GM18951 (cell line): Measurements from ENCODE around the gene ANKFN1.

Experiments used
- POLR2A ChIP-seq: IDR thresholded peaks from 4 replicates; pipeline ENCODE4 v1.6.1; 2011; ENCODE audit warnings: mild to moderate bottlenecking; ENCODE audit not compliant: insufficient read length, insufficient read depth; ENCODE audit errors: extremely low read depth
- in situ Hi-C: fragments of 300-500 bp; cut with MboI; formaldehyde crosslinking; loops from one replicate; pipeline ENCODE4 v1.12.0; 2022; ENCODE audit warnings: low sequenced_read_pairs, mixed read lengths, inconsistent platforms; ENCODE audit not compliant: unreplicated experiment

The ANKFN1 gene

DNA sequence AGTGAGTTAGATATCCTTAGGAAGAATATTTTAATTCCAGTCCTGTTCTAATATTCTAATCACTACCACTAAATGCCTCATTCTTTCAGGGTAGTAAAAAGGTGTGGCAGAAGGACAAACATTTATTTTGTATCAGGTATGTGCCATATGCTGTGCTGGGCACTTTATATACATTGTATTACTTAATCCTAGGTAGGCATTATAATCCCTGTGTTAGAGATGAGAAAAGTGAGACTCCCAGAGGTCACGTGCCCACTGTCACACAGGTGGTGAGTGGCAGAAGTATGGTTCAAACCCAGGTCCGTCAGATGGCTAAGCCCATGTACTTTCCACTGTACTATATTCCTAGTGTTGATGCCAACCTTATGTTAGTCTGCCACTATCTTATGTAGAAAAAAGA is 335.5 kb downstream of the ANKFN1 start:
- in situ Hi-C loops, result no loop called here

DNA sequence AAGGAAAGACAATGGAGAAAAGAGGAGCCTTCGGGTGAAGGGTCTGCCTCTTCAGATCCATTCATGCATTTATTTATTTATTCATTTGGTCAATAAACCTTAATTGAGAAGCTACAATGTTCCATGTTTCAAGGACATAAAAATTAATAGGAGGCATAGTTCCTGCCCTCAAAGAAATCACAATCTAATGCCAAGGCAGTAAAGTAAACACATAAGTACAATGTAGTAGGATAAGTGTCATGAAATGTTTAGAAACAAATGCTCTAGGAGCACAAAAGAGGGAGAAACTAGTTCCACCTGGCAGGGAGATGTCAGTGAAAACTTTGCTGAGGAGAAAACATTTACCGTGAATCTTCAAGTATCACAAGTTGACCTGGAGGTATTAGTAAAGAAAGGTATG is 336.7 kb downstream of the ANKFN1 start:
- in situ Hi-C loops, result no loop called here
- no peak for TF ChIP-seq POLR2A

More for the DNA sequence above, 335.5 kb downstream of the ANKFN1 start:
- no peak for TF ChIP-seq POLR2A

DNA sequence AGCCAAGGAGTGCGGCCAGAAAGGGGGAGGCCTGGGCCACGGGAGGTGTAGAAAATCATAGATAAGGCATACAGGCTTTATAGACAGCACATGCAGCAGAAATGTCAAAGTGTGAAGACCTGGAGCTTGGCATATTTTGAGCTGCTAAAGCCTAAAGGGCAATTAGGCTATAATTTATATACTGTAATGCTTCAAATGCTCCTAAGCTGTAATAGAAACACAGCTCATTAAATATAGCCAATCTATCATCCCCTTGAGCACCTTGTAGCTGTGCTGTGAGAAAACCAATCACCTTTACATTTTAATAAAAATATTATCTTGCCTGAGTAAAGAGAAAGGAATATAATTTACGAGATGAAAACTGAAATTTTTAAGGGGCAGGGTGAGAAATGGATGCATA is 342.3 kb downstream of the ANKFN1 start:
- in situ Hi-C loops, result no loop called here
- TF ChIP-seq POLR2A, result no peak

DNA sequence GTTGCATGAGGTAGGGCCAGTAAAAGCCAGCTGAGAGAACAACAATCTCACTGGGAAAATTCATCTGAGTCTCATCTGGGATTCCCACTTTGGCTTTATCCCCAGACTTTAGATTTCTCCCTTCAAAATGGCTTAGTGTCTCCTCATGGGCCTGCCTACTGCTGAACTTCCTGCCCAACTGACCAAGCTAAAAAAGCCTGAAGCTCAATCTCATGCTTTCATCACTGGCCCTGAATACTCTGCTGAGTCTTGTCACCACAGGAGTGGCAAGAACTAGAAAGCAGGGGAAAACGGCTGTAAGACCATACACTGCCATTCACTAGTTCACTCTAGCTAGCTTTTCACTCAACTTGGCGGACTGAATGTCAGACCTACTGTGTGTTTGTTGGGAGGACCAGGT is 343.9 kb downstream of the ANKFN1 start:
- TF ChIP-seq POLR2A, result no peak
- in situ Hi-C loops, result no loop called here

DNA sequence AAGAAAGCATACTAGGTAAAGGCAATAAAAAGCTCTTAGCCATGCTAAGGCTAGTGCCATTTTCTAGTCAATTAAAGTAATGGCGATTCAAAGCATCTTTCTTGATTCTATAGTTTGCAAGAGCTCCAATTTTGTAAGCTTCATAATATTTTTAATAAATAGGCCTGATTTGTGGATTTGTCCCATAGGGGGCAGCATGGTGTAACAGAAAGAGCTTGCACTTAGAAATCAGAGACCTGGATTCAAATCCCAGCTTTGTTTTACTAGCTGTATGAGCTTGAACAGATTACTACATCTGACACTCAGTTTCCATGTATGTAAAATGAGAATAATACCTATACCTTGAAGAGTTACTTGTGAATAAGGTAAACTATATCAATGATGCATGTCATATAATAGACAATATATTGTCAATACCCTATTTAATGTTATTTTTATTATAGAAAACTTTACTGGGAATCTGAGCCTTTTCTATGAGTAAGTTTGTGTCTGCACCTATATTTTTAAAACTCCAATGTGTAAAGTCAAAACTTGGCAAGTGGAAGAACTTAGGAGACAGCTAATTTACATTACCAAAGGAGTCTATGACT is 346.6 kb downstream of the ANKFN1 start:
- in situ Hi-C loops, result no loop called here

DNA sequence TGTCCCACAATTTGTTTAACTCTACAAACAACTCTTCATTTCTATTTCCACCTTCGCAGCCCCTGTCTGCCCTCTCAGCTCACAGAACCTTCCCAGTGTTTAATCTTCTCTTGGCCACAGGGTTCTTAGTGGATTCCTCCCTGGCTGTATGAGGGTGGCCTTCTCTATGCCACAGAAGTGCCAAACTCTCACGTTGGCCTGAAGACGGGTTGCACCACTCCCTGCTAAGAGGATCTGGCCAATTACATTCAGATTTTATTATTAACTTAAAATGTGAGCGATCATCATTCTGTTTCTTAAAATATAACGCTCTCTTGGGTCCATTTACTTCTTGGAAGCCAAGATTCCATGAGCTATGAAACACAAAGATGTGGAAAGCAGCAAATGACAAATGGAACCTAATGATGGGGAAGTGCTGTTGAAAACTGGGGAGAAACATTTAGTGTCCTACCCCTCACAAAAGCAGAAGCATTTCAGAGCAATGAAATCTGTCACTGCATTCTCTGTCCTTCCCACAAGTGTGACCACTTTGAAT is 348.9 kb downstream of the ANKFN1 start:
- in situ Hi-C loops, result no loop called here
- TF ChIP-seq POLR2A, result no peak

More for the DNA sequence above, 346.6 kb downstream of the ANKFN1 start:
- TF ChIP-seq POLR2A, result no peak

DNA sequence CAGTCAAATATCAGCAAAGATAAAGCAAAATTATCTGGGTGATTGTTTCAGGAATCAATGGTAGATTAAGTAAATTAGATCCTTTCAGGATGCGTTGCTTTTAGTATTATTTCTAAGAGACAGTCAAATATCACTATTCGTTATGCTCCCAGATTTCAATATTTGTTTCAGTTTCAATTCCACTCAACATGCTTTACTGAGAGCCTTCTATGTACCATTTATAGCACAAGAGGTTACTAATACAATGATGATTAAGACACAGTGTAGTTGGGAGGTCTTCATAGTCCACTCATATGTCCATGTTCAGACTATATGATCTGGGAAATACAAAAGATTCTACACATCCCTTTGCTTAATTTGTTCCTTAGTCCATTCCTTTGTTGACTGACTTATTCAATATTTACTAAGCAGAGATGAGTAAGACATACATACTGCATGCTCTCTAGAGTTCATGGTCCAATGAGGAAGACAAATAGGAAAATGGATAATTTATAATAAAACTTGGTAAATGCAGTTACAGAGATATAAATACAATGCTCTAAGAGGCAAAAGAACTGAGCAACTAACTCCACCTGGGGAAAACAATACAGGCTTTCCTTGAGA is 352.0 kb downstream of the ANKFN1 start:
- TF ChIP-seq POLR2A, result no peak
- in situ Hi-C loops, result no loop called here

DNA sequence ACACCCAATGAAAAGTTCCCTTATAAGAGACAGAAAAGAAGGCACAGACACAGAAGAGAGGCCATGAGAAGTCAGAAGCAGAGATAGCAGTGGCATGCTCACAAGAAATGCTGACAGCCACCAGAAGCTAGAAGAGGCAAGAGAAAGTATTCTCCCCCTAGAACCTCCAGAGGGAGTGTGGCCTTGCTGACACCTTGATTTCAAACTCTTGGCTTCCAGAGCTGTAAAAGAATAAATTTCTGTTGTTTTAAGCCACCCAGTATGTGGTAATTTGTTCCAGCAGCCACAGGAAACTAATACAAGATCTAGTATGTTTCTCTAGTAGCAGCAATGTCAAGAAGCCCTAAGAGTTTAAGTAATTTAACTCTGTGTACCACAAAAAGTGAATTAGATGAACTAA is 353.1 kb downstream of the ANKFN1 start:
- in situ Hi-C loops, result no loop called here
- TF ChIP-seq POLR2A, result no peak

DNA sequence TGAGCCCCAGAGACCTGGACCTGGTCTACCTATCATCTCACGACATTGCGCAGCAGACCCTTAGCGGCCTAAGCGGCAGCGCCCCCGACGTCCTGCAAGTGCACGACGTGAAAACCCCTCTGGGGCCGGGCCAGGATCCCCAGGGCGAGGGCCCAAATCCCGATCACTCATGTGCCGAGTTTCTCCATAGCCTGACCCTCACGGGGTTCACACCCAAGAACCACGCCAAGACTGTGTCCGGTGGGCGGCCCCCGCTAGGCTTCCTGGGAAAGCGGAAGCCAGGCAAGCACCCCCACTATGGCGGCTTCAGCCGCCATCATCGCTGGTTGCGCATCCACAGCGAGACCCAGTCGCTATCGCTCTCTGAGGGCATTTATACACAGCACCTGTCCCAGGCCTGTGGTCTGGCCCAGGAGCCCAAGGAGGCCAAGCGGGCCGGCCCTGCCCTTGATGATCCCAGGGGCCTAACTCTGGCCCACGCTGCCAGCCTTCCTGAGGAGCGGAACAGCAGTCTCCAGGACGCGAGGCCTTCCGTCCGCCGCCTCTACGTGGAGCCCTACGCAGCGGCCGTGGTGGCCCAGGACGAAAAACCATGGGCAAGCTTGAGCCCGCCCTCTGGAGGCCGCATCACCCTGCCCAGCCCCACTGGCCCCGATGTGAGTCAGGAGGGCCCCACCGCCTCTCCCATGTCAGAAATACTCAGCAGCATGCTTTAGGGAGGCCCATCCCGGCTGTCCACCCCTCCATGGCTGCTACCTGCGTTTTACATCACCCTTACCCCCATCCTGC is 357.5 kb downstream of the ANKFN1 start:
- no peak for TF ChIP-seq POLR2A
- in situ Hi-C loops, result no loop called here

DNA sequence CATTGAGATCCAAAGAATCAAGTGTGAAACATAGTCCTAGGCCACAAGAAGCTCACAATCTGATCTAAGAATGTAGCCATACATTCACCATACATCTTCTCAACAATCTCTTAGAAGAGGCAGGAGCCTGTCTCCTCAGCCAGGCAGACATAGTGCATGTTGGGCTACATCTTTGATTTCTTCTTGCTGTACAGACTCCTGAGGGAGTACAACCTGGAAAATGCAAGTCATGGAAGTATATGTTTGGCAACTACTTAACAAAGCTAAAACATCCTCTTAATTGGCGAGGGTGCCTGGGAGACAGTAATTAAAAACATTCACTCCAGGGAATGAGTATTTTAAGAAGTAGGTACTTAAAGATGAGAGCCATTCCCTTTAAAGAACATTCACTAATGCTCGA is 361.0 kb downstream of the ANKFN1 start:
- TF ChIP-seq POLR2A, result no peak
- in situ Hi-C loops, result no loop called here

DNA sequence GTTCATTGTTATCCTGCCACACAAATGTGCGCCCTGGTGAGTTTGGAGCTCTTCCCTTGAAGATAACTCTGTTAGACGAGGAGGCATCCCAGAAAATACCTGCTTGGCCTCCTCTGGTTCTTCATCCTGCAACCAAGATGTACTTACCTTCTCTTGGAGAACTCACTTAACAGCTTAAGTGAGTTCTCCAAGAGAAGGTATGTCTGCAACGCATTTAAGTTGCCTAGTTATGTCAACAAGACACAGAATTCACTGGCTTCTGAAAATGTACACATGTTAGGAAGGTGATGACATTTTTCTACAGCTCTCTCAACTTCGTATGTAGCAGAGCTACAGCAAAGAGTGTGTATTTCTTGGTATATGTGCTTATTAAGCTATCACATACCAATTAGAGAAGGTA is 361.6 kb downstream of the ANKFN1 start:
- no peak for TF ChIP-seq POLR2A

DNA sequence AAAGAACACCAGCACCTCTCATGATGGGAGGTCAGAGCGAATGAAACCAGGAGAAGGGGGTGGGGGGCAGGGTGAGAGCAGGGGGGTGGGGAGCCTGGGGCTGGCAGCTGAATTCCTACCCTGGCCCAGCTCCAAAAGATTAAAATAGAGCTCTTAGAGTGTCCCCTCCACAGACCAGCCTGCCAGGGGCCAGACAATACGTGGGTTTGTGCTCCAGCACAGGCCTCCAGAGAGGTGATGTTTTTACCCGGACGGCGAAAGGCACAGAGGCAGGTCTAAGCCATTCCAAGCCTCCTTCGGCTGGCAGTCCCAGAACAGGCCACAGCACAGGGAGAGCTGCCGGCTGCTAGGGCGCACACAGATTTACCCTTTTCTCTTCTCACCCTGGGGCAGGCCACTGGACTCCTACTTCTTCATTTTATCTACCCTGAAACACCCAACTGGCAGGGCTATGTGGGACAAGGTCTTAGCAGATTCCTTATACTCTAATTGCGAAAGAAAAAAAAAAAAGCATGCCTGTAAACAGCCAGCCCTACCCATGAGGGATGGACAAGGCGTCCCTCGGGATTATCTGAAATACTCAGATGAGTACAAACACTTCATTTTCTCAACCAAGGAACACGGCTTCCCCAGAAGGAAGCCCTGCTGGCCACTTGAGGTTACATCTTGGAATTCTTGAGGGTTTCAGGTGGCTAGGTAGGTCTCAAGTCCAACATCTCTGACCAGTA is 368.3 kb downstream of the ANKFN1 start:
- TF ChIP-seq POLR2A, result no peak
- in situ Hi-C loops, result no loop called here

More for the DNA sequence above, 361.6 kb downstream of the ANKFN1 start:
- in situ Hi-C loops, result no loop called here

DNA sequence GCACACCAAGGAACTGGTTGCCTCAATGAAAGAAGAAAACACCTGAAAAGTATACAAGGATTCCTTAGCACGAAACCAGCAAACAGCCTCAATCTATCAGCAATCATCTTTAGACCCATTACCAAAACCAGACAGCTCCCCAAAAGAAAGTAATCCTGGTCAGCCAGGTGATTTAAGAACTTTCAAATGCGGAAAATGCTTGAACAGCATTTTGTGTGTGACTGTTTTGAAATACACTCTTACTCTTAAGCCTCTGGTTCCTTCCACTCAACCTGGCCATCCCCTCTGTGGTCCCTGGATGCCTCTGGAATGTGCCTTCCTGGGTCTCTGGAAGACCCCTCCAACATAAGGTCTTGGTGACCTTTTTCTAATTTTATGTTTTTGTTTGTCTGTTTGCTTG is 369.8 kb downstream of the ANKFN1 start:
- no peak for TF ChIP-seq POLR2A
- in situ Hi-C loops, result no loop called here

DNA sequence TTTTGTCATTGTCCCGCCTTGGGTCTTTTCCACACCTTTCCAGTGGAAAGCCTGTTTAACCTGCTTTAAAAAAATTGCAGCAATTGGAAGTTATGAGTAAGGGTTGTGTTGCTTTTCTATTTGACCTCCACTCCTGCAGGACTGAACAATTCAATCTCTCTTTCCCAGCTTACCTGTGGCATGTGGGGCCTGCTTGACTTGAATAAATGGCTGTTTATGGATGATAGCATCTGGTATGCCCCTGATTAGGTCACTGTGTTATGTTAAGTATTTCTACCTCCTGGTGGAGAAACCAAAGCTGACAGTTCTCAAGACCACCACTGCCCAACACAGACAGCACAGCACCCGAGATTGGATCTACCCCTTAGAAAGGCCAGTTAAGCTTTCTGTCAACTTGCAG is 375.4 kb downstream of the ANKFN1 start:
- TF ChIP-seq POLR2A, result no peak
- in situ Hi-C loops, result no loop called here

DNA sequence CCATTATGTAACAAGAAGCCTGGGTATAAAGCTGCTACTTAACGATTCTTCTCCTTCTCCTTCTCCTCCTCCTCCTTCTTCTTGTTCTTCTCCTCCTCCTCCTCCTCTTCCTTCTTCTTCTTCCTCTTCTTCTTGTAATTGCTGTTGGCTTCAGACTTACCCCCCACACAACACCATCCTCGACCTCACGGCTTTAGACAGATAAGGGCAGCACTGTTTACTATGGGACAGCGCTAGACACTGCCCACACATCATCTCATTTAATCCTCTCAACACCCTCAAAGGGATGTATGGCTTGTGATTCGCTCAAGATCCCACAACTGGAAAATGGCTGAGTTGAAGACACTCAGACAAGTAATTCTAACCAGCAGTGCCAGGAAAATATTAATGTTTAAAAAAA is 379.7 kb downstream of the ANKFN1 start:
- TF ChIP-seq POLR2A, result no peak

More for the DNA sequence above, 379.7 kb downstream of the ANKFN1 start:
- in situ Hi-C loops, result no loop called here
